Left ventricle myocardium inferior (tissue), 1 donor: ENCODE data around the gene TMEM245. TPM values are rescaled to one million over a fixed set of nuclear protein-coding genes. Genes with fewer than 3 reads are reported as not detected.

Experiments used
- DNase-seq: peaks from one replicate; pipeline ENCODE4 v3.0.0-alpha.2; 2020
- H3K27ac ChIP-seq: fragments of 200-600 bp; replicated peaks from 2 replicates; pipeline ENCODE4 v1.8.0; 2021
- H3K27me3 ChIP-seq: fragments of 200-600 bp; 2 replicates; pipeline ENCODE4 v1.8.0; 2021; ENCODE audit warnings: low read depth
- H3K36me3 ChIP-seq: fragments of 200-600 bp; 2 replicates; pipeline ENCODE4 v1.8.0; 2021
- H3K4me1 ChIP-seq: fragments of 200-600 bp; 2 replicates; pipeline ENCODE4 v1.8.0; 2021
- H3K4me3 ChIP-seq: fragments of 200-600 bp; 2 replicates; pipeline ENCODE4 v1.8.0; 2021; ENCODE audit warnings: mild to moderate bottlenecking, moderate library complexity
- H3K9me3 ChIP-seq: fragments of 200-600 bp; replicated peaks from 2 replicates; pipeline ENCODE4 v1.8.0; 2021
- CTCF ChIP-seq: fragments of 200-600 bp; IDR thresholded peaks from 2 replicates; pipeline ENCODE4 v1.8.0; 2021; ENCODE audit warnings: antibody characterized with exemption, mild to moderate bottlenecking, borderline replicate concordance
- intact Hi-C: fragments of 100-400 bp; cut with micrococcal nuclease; formaldehyde crosslinking; loops from one replicate; pipeline ENCODE4 v1.11.0; 2022
- total RNA-seq: library from RNA; stranded (reverse); fragmentation: NEBNext Ultra II Directional; extraction: Animal tissue kit (Norgen Biotek cat#: 25700); gene quantifications from one replicate; pipeline ENCODE4 v1.2.1, GENCODE V29; 2021
- donor health status: DM: no; HTN: yes; CAD: no; lungs with severe emphysema.

Gene TMEM245
- total RNA-seq, 1 donor from 2014 or later = 97.4 TPM

DNA sequence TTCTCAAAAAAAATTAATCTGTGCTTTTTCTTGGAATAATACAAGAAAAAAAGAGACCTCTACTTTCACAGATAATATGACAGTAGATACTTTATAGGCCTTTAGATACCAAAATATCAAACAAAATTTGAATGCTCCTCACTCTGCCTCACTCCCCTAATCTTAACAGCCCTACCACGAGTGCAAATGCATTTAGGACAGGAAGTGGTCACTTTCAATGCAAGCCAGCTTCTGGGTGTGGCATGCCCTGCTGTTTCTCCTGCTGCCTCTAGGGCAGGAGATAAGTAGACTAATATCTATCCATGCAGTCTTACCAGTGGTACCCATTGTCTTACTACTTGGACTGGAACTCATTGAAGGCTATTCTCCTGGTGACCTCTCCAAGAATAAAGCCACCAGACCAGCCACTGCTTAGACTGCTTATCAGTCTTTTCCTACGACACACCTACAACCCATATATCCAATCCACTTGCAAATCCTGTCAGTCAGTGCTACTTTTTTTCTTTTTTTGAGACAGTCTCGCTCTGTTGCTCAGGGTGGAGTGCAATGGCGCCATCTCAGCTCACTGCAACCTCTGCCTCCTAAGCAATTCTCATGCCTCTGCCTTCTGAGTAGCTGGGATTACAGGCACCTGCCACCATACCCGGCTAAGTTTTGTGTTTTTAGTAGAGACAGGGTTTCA is 24.3 kb upstream of the TMEM245 start:
- DNase-seq = no peak
- no peaks in the 10 kb centered on the region for H3K27me3 ChIP-seq

GRCh38 chr9:109141375-109141774 is 21.6 kb upstream of the TMEM245 start:
- intact Hi-C loops = no loop called here
- H3K4me3 ChIP-seq = no peak overlapping the region
- no peaks in the 10 kb centered on the region for H3K27me3 ChIP-seq
- no peaks in the 10 kb centered on the region for H3K4me1 ChIP-seq
- H3K27ac ChIP-seq = no peak overlapping the region
- no peaks in the 10 kb centered on the region for H3K36me3 ChIP-seq
- no peak for DNase-seq
- TF ChIP-seq CTCF = no peak
- no peaks in the 10 kb centered on the region for H3K9me3 ChIP-seq

More for the DNA sequence above, 24.3 kb upstream of the TMEM245 start:
- no peak for TF ChIP-seq CTCF
- intact Hi-C loops = no loop called here
- no peaks in the 10 kb centered on the region for H3K36me3 ChIP-seq
- no peak overlapping the region for H3K27ac ChIP-seq
- H3K4me3 ChIP-seq = no peak overlapping the region
- no peaks in the 10 kb centered on the region for H3K4me1 ChIP-seq
- no peaks in the 10 kb centered on the region for H3K9me3 ChIP-seq

DNA sequence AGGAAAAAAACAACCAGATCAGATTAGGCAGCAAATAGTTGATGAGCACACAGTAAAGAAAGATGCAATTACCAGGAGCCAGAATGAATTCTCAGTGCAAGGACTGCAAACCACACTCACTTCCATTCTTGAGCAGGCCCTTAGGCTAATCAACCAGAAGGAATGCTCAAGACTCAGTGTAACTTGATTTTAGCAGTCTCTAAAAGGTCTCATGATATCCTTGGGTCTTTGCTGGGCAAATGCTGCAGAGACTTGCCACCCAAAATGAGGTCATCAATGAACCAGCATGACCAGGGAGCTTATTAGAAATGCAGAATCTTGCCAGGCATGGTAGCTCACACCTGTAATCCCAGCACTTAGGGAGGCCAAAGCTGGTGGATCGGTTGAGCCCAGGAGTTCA is 20.1 kb upstream of the TMEM245 start:
- Histone ChIP-seq H3K9me3 (no peaks in the 10 kb centered on the region), H3K4me1 (no peaks in the 10 kb centered on the region), H3K36me3 (no peaks in the 10 kb centered on the region), H3K4me3 (no peak overlapping the region), H3K27me3 (no peaks in the 10 kb centered on the region), H3K27ac (no peak overlapping the region)
- no peak for DNase-seq
- no peak for TF ChIP-seq CTCF
- intact Hi-C loops = no loop called here

DNA sequence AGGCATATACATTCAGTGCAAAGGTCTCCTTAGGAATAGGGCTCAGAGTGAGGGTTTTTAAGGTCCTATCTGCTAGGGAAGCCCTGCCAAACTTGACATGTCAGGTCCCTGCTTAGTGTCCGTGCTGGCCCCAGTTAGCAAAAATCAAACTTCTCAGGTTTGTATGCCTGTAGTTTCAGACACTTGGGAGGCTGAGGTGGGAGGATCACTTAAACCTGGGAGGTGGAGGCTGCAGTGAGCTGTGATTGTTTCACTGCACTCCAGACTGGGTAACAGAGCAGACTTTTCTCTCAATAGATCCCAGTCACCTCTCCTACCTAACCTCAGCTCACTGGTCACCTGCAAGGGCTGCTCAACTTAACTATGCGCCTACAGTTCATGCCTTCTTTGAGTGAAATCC is 18.7 kb upstream of the TMEM245 start:
- Histone ChIP-seq H3K4me1 (no peaks in the 10 kb centered on the region), H3K27ac (no peak overlapping the region), H3K36me3 (no peaks in the 10 kb centered on the region), H3K9me3 (no peaks in the 10 kb centered on the region), H3K4me3 (no peak overlapping the region), H3K27me3 (no peaks in the 10 kb centered on the region)
- TF ChIP-seq CTCF = no peak
- DNase-seq = no peak
- intact Hi-C loops = no loop called here

DNA sequence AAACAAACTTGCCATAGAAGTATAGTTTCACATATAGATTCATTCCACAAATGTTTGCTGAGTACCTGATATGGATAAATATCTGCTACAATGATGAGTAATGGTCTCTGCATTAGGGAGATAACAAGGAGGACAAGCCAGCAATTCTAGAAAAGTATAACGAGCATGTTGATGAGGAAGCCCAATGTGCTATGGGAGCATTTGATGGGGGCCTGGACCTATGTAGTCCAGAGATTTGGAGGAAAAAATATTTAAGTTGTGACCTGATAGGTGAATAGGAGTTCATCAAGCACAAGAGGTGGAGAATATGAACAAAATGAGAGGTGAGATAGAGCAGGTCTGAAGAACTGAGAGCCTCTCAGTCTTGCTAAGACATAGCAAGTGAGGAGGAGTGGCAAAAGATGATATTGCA is 14.4 kb upstream of the TMEM245 start:
- Histone ChIP-seq H3K9me3 (no peaks in the 10 kb centered on the region), H3K4me3 (no peak overlapping the region), H3K27ac (no peak overlapping the region), H3K36me3 (no peaks in the 10 kb centered on the region), H3K4me1 (peaks cover 7% of the 10 kb centered on the region), H3K27me3 (no peaks in the 10 kb centered on the region)
- no peak for DNase-seq
- no peak for TF ChIP-seq CTCF
- intact Hi-C loops = no loop called here

GRCh38 chr9:109133533-109133932 is 13.8 kb upstream of the TMEM245 start:
- no peaks in the 10 kb centered on the region for H3K27me3 ChIP-seq
- peaks cover 7% of the 10 kb centered on the region for H3K4me1 ChIP-seq
- H3K4me3 ChIP-seq = no peak overlapping the region
- TF ChIP-seq CTCF = no peak
- H3K27ac ChIP-seq = no peak overlapping the region
- intact Hi-C loops = no loop called here
- no peak for DNase-seq
- H3K9me3 ChIP-seq = no peaks in the 10 kb centered on the region
- H3K36me3 ChIP-seq = no peaks in the 10 kb centered on the region
